Measurements from ENCODE around the gene NSMCE1.

The NSMCE1 gene

DNA sequence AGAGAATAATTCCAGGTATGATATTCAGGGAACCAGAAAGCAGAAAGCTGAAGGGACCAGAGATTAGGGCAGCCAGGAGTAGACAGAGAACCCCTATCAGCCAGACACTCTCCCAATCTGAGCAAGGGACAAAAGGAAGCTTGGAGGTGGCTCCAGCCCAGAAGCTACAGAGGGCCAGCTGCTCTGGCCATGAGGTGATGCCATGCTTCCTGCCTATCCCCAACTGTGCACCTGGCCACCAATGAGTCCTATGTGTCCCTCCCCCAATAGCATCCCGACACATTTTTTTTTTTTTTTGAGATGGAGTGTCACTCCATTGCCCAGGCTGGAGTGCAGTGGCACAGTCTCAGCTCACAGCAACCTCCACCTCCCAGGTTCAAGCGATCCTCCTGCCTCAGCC, 30.0 kb downstream of the NSMCE1 start:
- Histone ChIP-seq H3K9ac (ENCODE audit: low read length) (no peak overlapping the region), H3K9me3 (ENCODE audit: control insufficient read depth, low read depth, low read length) (no peaks in the 10 kb centered on the region), H3K36me3 (ENCODE audit: control insufficient read depth, low read depth, low read length) (no peaks in the 10 kb centered on the region), H3K4me1 (ENCODE audit: control insufficient read depth, low read depth, low read length) (peaks cover 11% of the 10 kb centered on the region), H3K27ac (ENCODE audit: low read length) (no peak overlapping the region), H3K4me3 (ENCODE audit: low read length) (no peak overlapping the region), H3K27me3 (ENCODE audit: control insufficient read depth, insufficient read depth, low read length) (no peaks in the 10 kb centered on the region)

DNA sequence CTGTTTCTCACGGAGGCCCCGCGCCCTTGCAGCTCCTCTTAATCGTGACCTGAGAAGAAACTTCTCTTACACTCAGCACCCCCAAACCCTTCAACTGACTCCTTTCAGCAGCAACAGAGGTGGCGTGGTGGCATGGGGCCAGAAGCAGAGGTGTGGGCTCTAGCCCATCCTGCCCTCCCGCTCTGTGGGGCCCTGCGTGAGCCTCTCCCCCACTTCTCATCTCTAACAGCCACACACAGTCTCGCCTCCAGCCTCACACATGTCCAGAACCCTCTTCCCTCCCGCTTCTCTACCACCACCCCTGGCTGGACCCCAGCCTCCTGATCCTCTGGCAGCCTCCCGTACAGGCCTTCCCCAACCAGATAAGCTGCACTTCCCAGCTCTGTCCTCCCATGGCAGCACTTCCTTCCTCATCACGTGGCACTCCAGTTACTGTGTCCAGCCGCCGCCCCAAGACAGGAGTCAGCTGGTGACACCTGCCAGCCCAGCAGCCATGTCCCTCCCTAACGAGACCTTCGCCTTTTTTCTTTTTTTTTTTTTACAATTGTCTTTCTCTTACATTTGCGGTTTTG, 30.5 kb downstream of the NSMCE1 start:
- no peak overlapping the region for H3K9ac ChIP-seq (ENCODE audit: low read length)
- no peak overlapping the region for H3K27ac ChIP-seq (ENCODE audit: low read length)
- peaks cover under 1% of the 10 kb centered on the region for H3K36me3 ChIP-seq (ENCODE audit: control insufficient read depth, low read depth, low read length)
- no peaks in the 10 kb centered on the region for H3K9me3 ChIP-seq (ENCODE audit: control insufficient read depth, low read depth, low read length)
- H3K27me3 ChIP-seq (ENCODE audit: control insufficient read depth, insufficient read depth, low read length) = no peaks in the 10 kb centered on the region
- peaks cover 8% of the 10 kb centered on the region for H3K4me1 ChIP-seq (ENCODE audit: control insufficient read depth, low read depth, low read length)
- H3K4me3 ChIP-seq (ENCODE audit: low read length) = no peak overlapping the region

DNA sequence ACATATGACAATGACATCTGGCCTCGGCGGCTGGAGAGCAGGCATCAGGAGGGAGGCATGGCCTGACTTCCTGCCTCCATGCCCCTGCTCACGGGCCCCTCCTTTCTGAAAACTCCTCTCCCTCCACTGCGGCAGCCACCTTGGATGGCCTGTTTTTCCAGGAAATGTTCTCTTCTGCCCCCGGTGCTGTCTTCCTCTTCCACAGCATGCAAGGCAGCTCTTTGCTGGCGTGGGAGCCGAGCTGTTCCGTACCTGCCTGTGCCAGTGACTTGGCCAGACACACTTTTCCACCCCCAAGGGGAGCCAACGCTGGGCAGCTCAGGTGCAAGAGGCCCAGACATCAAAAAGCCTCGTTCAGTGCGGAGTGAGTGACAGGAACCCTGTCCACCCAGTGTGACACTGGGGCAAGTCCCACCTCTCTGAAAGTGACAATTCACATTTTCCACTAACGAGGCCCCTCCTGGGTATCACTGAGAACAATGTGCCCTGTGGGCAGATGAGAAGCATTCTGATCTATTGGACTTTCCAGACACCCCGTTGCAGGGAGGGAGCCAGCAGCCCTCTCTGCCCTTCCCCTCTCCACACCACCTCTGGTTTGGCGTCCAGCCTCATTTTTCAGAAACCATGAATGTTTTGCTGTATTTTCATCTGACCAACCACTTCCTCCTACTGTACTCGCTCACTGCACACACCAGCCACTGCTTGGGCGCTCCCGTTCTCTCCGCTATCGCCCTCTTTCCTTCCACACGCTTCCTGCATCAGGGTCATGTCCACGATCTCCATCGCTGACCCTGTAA, 31.2 kb downstream of the NSMCE1 start:
- Histone ChIP-seq H3K27ac (ENCODE audit: low read length) (no peak overlapping the region), H3K4me1 (ENCODE audit: control insufficient read depth, low read depth, low read length) (peaks cover under 1% of the 10 kb centered on the region), H3K27me3 (ENCODE audit: control insufficient read depth, insufficient read depth, low read length) (no peaks in the 10 kb centered on the region), H3K4me3 (ENCODE audit: low read length) (no peak overlapping the region), H3K9ac (ENCODE audit: low read length) (no peak overlapping the region), H3K36me3 (ENCODE audit: control insufficient read depth, low read depth, low read length) (peaks cover 4% of the 10 kb centered on the region), H3K9me3 (ENCODE audit: control insufficient read depth, low read depth, low read length) (no peaks in the 10 kb centered on the region)

DNA sequence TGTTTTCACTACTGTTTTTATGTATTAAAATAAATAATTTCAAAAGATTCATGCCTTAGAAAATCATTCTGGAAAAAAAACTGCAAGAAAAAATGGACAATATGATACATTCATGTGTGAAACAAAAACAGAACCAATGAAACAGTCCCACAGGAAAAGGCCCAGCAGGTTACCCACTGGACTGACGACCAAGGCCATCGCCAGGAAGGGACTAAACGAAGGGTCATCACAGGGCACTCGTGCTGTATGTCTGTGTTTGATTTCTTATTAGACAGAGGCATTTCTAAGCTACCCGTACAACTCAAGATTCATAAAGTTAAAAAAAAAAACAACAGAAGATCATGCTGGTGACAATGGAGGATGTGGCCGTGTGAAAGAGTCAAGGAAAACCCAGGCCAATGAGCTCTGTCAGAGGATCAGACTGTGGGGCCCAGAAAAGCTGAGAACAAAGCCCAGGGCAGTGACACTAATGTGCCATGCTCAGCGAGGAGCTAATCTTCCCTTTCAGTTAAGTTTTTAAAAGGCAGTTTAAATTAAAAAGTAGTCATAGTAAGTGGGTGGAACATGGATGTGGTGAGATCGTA, 31.8 kb downstream of the NSMCE1 start:
- no peaks in the 10 kb centered on the region for H3K4me1 ChIP-seq (ENCODE audit: control insufficient read depth, low read depth, low read length)
- no peak overlapping the region for H3K4me3 ChIP-seq (ENCODE audit: low read length)
- no peaks in the 10 kb centered on the region for H3K27me3 ChIP-seq (ENCODE audit: control insufficient read depth, insufficient read depth, low read length)
- no peak overlapping the region for H3K27ac ChIP-seq (ENCODE audit: low read length)
- H3K9ac ChIP-seq (ENCODE audit: low read length) = no peak overlapping the region
- peaks cover 4% of the 10 kb centered on the region for H3K36me3 ChIP-seq (ENCODE audit: control insufficient read depth, low read depth, low read length)
- H3K9me3 ChIP-seq (ENCODE audit: control insufficient read depth, low read depth, low read length) = no peaks in the 10 kb centered on the region

DNA sequence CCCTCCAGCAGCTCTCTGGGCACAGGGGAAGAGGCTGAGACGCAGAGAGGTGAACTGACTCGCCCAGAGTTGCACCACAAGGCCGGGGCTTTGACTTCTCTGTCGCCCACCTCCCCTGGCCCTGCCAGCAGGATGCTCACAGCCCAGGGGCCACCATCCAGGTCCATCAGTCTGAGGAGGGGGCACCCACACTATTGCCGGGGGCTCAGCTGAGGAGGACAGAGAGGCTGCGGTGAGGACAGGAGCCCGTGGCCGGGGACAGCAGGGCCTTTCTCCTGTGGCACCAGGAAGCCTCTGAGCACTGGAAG, 32.7 kb downstream of the NSMCE1 start:
- Histone ChIP-seq H3K9ac (ENCODE audit: low read length) (no peak overlapping the region), H3K27ac (ENCODE audit: low read length) (no peak overlapping the region), H3K4me3 (ENCODE audit: low read length) (no peak overlapping the region), H3K4me1 (ENCODE audit: control insufficient read depth, low read depth, low read length) (no peaks in the 10 kb centered on the region), H3K9me3 (ENCODE audit: control insufficient read depth, low read depth, low read length) (no peaks in the 10 kb centered on the region), H3K36me3 (ENCODE audit: control insufficient read depth, low read depth, low read length) (peaks cover 4% of the 10 kb centered on the region), H3K27me3 (ENCODE audit: control insufficient read depth, insufficient read depth, low read length) (no peaks in the 10 kb centered on the region)

DNA sequence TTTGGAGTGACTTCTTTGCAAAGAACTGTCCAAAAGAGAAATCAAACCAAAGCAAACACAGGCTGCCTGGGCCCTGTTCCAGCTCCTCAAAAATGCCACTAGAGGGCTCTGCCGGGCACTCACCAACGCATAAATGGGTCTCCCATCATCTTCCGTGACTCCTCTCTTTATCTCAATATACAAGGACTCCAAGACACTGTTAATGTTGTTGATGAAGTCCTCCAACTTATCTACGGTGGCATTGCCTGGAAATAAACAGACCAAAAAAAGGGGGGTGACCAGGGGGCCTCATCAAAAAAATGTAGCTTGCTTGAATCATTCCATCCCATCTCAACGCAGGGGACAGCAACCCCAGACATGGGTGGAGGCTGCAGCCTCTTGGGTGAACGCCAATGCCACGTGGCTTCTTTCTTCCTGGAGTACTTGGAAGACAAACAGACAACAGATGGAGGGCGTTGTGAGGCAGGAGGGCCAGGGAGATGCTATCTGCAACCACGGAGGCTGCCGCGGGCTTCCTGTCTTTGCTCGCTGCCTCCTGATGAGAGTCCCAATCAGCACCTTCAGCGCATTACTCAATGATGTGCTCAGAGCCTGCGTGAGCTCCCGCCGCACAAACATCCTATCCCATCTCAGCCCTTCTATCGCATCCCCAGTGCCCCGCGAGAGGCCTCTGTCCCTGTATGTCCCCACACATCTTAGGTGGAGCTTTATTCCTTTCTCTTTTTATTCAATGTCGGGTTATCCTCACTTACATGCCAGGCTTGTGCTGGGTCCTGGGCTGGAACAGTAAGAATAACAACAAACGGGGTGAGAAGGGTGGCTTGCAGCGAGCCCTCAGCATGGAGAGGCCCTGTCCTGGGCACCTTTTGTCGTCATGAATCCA, 33.3 kb downstream of the NSMCE1 start:
- Histone ChIP-seq H3K4me1 (ENCODE audit: control insufficient read depth, low read depth, low read length) (no peaks in the 10 kb centered on the region), H3K27ac (ENCODE audit: low read length) (no peak overlapping the region), H3K9me3 (ENCODE audit: control insufficient read depth, low read depth, low read length) (no peaks in the 10 kb centered on the region), H3K9ac (ENCODE audit: low read length) (no peak overlapping the region), H3K4me3 (ENCODE audit: low read length) (no peak overlapping the region), H3K27me3 (ENCODE audit: control insufficient read depth, insufficient read depth, low read length) (no peaks in the 10 kb centered on the region), H3K36me3 (ENCODE audit: control insufficient read depth, low read depth, low read length) (peaks cover 4% of the 10 kb centered on the region)

DNA sequence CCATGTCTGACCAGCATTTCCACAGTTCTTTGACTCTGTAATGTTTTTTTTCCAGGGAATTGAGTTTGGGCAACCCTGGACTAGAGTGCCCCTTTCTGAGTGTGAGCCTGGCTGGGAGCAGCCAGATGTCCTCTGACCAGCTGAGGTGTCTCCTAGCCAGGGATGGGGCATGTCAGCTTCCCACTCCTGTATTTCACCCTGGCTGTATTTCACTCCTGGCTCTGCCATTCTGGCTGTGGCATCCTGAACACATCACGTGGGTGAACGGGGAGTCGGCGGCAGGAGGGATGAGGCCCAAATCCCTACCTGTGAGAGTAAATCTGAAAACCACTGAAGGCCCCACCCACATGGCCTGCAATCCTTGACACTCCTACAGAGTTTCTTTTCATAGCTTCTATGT, 34.0 kb downstream of the NSMCE1 start:
- Histone ChIP-seq H3K4me1 (ENCODE audit: control insufficient read depth, low read depth, low read length) (no peaks in the 10 kb centered on the region), H3K27me3 (ENCODE audit: control insufficient read depth, insufficient read depth, low read length) (no peaks in the 10 kb centered on the region), H3K4me3 (ENCODE audit: low read length) (no peak overlapping the region), H3K9me3 (ENCODE audit: control insufficient read depth, low read depth, low read length) (no peaks in the 10 kb centered on the region), H3K36me3 (ENCODE audit: control insufficient read depth, low read depth, low read length) (peaks cover 4% of the 10 kb centered on the region), H3K9ac (ENCODE audit: low read length) (no peak overlapping the region), H3K27ac (ENCODE audit: low read length) (no peak overlapping the region)

DNA sequence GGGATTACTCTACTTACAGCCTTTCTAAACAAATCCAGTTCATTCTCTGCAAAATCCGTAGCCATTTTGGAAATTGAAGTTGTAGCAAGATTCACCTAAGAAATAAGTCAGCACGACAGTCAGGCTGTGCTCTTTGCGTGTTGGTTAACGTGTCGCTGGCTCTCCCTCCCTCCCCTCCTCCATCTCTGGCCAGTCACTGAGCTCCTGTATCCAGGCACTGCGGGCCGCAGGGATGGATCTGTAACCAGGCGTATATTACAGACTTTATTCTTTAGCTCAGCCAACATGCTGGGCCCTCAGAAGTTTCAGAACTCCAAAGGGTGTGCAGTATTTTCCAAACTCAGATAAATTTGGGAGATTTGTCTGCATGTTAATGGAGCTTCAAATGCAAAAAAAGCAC, 34.4 kb downstream of the NSMCE1 start:
- Histone ChIP-seq H3K27me3 (ENCODE audit: control insufficient read depth, insufficient read depth, low read length) (no peaks in the 10 kb centered on the region), H3K9ac (ENCODE audit: low read length) (no peak overlapping the region), H3K4me3 (ENCODE audit: low read length) (no peak overlapping the region), H3K4me1 (ENCODE audit: control insufficient read depth, low read depth, low read length) (no peaks in the 10 kb centered on the region), H3K9me3 (ENCODE audit: control insufficient read depth, low read depth, low read length) (no peaks in the 10 kb centered on the region), H3K27ac (ENCODE audit: low read length) (no peak overlapping the region), H3K36me3 (ENCODE audit: control insufficient read depth, low read depth, low read length) (peaks cover 4% of the 10 kb centered on the region)

DNA sequence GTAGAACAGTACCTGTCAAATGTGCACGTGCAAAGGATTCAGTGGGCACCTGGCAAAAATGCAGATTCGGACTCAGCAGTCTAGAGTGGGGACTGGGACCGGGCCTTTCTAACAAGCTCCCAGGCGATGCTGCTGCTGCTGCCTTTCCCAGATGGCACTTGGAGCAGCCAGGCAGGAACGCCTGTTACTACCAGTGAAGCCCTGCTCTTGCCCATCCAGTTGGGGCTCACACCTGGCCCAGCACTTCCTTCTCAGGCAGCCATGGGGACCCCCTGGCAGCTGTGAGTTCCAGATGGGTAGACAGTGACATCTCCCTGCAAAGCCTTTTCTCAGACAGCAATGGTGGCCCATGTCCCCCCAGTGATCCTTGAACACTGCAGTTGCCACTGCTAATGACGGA, 34.8 kb downstream of the NSMCE1 start:
- no peak overlapping the region for H3K4me3 ChIP-seq (ENCODE audit: low read length)
- no peak overlapping the region for H3K9ac ChIP-seq (ENCODE audit: low read length)
- H3K4me1 ChIP-seq (ENCODE audit: control insufficient read depth, low read depth, low read length) = no peaks in the 10 kb centered on the region
- no peaks in the 10 kb centered on the region for H3K9me3 ChIP-seq (ENCODE audit: control insufficient read depth, low read depth, low read length)
- no peak overlapping the region for H3K27ac ChIP-seq (ENCODE audit: low read length)
- peaks cover 4% of the 10 kb centered on the region for H3K36me3 ChIP-seq (ENCODE audit: control insufficient read depth, low read depth, low read length)
- H3K27me3 ChIP-seq (ENCODE audit: control insufficient read depth, insufficient read depth, low read length) = no peaks in the 10 kb centered on the region

DNA sequence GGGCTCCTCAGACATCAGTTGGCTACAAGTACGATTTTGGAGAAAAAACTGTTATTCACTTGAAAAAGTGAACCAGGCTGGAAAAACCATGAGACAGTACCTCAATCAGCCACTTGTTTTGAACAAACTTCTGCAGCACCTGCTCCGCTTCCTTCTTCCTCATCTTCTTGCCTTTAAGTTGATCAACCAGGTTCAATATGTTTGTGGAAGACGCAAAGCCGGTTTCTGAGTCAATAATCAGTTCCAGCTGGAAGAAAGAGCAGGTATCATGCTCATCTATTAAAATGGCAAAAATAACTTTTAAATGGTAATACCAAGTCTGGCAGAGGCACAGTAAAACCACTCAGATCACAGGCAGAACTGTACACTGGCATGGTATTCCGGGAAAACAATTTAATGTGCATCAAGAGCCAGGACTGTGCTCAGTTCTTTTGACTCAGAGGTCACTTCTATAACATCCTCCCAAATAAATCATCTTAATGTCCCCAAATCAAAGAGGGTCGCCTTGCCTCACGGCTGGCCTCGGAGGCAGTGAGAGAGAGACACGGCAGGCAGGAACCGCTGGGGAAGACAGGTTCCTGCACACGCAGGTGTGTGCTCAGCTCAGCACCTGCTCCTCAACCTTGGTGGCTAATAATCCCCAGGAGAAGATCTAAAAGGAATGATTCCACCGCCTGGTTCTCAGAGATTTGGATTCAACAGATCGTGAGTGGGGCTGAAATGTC, 35.5 kb downstream of the NSMCE1 start:
- no peak overlapping the region for H3K4me3 ChIP-seq (ENCODE audit: low read length)
- no peaks in the 10 kb centered on the region for H3K4me1 ChIP-seq (ENCODE audit: control insufficient read depth, low read depth, low read length)
- H3K27ac ChIP-seq (ENCODE audit: low read length) = no peak overlapping the region
- H3K36me3 ChIP-seq (ENCODE audit: control insufficient read depth, low read depth, low read length) = peaks cover 4% of the 10 kb centered on the region
- no peak overlapping the region for H3K9ac ChIP-seq (ENCODE audit: low read length)
- no peaks in the 10 kb centered on the region for H3K9me3 ChIP-seq (ENCODE audit: control insufficient read depth, low read depth, low read length)
- H3K27me3 ChIP-seq (ENCODE audit: control insufficient read depth, insufficient read depth, low read length) = no peaks in the 10 kb centered on the region
